HG03064 (cell line): ENCODE results near the gene GART.
"Not testable (repeated sequence)": the region's sequence is repeated elsewhere in the genome, so short reads cannot be mapped to it uniquely, and the experiment has no call there.

Source experiments
- ATAC-seq: cut with Tn5 transposase; IDR thresholded peaks from one replicate; pipeline ENCODE4 v1.9.1; 2021; ENCODE audit warnings: low read depth; ENCODE audit not compliant: unreplicated experiment

GART gene

DNA sequence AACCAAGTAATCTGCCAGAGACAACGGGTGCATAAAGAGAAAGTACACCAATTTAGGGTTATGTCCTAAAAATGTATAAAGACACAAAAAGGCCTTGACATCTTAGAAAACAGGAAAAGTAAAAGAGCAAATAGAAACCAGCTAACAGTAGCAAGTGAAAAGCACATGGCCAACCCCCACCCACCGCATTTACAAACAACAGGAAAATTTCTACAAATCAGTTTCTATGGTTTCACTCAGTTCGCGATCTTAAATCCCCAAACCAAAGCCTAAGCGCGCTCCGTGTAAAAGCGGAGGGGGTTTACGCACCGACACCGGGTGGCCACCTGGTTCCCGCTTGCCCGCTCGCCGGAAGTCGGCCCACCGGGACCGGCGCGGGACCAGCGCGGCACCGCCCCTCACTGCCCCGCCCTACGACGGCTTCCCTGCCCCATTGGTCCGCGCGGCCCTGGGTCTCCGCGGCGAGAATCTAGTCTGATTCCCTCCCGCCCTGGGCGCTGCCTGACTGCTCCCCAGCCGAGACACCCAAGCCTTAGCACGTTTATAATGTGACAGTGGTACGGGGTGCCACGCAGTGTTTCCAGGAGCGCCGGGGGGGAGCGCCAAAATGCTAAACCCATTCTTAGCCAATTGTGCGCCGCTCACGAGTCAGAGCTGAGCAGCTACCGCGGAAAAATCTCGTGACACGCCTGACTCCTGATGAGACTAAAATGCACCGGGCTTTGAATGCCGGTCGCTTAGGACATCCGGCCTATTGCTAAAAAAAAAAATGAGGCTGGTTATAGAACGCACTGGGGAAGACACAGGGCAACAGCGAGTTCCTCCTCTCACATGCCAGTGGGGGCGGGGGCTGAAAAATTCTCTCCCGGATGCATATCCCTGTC lies at the start of gene GART:
Gene GART, minus strand, starts transcription at position 362 of the 884 bp plus-strand sequence. CDS start 2,802 bp downstream, outside the sequence.
- peak; percentile 54 for ATAC-seq

DNA sequence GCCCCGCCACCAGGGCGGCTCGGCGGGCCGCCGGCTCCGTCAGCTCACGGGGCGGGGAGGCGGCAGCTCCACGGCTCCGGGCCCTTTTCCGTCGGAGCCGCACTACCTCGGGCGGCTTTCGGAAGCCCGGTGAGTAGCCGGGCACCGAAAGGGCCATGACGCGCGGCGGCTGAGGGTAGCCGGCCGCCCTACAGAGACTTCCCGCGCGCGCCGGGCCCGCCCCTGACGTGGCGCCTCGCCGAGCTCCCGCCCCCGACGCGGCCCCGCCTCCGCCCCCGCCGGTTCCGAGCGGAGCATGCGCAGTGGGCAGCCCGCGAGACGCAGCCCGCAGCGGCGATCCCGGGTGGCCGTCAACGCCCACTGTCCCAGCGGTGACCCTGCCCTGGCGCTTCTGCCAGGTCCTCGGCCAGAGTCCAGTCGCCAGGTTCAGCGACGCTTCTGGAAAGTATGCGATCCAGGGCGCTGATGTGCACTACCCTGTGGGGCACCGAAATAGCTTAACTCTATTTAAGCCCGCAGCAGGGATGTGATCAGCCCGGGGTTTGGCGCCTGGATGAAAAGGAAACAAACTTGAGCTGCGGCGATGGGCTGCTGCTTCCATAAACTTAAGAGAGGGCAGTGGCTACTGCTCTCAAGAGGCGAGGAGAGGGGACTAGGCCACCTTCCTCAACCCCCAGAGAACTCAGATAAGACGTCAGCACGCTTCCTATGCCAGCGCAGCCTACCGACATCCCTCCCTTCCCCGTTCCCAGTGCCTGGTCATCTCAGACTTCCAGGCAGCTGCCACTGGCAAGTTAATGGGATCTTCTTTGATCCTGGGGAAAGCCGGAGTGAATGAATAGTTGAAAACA lies 46.8 kb upstream of the GART start, which contains the start of gene DONSON:
Gene DONSON, minus strand, starts transcription at position 200 of the 851 bp plus-strand sequence. Its CDS starts 43 bp downstream, at position 157.
- ATAC-seq, result peak; percentile 88

- ATAC-seq, result peak; percentile 21
These were observed 46.0 kb upstream of the GART start for GRCh38 chr21:33587792-33588484.

DNA sequence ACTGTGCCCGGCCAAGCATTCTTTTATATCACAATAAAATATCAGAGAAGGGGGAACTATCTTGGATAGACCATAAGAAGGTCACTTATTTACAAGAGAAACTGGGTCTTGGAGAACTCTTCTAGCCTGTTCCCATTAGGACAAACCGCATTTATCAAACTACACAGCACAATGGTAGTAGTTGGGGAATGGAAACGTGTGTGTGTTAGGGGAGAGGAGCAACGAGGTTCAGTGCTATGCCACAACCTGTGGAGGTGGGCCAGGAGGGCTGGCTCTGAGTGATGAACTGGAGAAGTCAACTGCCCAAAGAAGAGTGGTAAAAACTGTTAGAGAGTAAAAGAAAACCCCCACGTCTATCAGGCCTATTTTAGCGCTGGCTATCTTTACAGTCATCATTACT lies 45.0 kb upstream of the GART start:
- no peak for ATAC-seq

DNA sequence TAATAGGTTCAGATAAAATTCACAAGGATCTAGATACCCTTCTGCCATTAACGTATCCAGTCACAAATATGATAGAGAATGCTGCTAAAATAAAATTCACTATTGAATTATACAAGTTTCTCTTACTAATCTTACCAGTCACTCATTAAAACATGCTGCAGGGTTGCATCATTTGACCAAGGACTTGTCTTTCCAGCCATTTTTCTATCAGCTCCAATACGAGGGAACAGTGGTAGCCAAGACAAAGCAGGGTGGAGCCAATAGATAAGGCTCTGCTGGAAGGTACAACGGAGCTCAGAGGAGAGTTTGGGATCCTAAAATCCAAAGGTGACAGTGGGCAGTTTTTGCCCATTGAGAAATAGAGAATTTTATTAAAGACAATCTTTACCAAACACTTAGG lies 42.5 kb upstream of the GART start:
- ATAC-seq, result no peak

DNA sequence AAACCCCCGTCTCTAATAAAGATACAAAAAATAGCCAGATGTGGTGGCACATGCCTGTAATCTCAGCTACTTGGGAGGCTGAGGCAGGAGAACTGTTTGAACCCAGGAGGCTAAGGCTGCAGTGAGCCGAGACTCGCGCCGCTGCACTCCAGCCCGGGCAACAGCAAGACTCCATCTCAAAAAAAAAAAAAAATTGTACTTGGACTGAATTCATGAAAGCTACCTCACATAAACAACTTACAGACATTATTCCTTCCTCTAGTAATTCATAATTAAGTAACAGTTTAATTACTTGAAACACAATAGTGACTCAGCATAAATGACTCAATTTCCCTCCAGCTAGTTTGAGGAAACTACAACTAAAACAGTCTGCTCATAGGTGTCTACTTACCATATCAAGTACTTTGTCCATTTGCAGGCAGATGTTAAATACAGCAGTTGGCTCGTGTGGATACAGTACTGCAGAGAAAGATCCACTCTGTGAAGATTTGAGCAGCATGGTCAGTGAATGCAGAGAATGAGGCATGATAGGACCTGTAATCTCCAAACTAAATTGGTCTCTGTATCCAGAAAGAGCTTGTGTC lies 37.1 kb upstream of the GART start:
- no peak for ATAC-seq

- ATAC-seq, result no peak
These were observed 36.3 kb upstream of the GART start for GRCh38 chr21:33578214-33578613.

DNA sequence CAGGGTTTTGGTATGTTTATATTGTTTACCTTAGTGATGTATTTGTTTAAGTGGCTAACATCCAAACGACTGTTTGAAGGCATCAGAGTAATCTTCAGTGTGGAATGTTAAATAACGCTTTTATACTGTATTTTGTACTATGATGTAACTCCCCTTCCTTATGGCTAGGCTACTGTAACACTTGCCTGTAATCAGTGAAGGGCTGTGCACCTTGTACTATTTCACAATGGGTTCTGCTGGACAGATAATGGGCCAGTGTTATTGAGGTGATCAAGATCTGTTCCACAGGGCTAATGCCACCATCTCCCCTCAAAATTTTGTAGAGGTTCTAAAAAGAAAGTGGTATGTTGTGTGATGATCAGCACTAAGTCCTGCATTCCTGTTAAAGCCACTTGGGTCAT lies 34.8 kb upstream of the GART start:
- not testable (repeated sequence) for ATAC-seq

- ATAC-seq, result no peak
These were observed 30.4 kb upstream of the GART start for GRCh38 chr21:33572350-33572749.

- ATAC-seq, result no peak
These were observed 28.1 kb upstream of the GART start for GRCh38 chr21:33569991-33570390.

GRCh38 chr21:33568448-33568847 lies 26.5 kb upstream of the GART start:
- ATAC-seq, result no peak

DNA sequence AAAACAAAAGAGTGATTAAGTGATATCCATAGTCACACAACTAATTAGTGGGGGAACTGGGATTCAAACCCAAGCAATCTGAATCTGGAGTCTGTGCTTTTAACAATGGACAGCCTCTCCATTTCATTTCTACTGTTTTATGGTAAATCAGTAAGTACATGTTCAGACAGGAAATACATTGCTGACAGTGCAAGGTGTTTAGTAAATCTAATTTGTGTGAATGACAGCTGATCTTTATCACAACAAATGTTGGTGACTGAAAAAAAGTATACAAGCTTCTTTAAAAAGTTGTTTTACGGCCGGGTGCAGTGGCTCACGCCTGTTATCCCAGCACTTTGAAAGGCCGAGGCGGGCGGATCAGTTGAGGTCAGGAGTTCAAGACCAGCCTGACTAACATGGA lies 26.0 kb upstream of the GART start:
- ATAC-seq, result no peak

GRCh38 chr21:33566514-33566913 lies 24.6 kb upstream of the GART start:
- no peak for ATAC-seq

- ATAC-seq, result no peak
These were observed 20.5 kb upstream of the GART start for GRCh38 chr21:33562389-33562788.

DNA sequence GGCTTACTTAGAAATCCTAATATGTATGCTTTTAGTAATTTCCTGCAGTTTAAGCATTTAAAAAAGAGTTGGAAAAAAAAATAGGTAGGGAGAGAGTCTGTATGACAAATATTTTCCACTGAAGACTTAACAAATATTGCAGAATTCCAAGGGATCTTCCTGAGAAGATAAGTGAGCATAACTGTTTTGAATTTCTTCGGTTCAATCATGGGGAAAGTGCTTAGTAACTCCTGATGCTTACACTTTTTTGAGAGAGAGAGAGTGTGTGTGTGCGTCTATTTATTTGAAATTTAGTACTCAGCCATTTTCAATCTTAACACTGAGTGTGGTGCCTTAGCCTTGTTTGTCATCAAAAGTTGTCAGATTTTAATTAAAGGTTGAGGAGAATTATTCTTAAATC lies 19.5 kb upstream of the GART start:
- no peak for ATAC-seq

DNA sequence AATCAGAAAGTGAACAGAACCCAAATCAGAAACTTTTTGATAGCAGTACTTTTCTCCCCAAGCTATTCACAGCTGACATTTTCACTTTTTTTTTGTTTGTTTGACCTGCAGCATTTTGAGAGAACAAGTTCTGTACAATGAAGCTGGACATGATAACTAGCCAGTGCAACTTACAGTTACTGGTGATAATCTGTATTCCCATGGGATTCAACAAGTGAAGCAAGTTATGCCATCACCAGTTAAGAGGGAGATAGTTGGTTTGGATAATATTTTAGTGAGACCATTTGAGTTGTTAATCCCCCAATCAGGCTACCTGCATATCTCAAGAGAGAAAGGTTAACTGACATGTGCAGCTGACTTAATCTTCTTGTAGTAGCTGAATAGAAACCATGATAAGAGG lies 19.0 kb upstream of the GART start:
- no peak for ATAC-seq

- ATAC-seq, result no peak
These were observed 17.9 kb upstream of the GART start for GRCh38 chr21:33559813-33560212.

- ATAC-seq, result no peak
These were observed 17.0 kb upstream of the GART start for GRCh38 chr21:33558777-33559421.

DNA sequence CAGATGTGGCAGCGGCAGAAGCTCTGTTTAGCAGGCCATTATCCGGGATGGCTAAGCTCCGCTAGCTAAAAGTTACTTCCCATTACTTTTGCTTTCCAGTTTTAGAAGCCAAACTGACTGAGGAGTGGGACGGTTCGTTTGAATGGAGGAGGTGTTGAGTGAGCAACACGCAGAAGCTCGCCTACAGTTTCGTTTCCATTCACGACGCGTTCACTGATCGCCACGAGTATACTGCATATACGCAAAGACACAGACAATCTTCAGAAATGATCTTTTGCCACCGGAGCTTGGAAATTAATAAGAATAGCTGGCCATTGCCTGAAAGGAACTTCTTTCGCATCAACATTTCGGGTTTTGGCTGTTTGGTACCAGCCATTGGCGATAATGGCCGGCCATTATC lies 15.5 kb upstream of the GART start:
- no peak for ATAC-seq

DNA sequence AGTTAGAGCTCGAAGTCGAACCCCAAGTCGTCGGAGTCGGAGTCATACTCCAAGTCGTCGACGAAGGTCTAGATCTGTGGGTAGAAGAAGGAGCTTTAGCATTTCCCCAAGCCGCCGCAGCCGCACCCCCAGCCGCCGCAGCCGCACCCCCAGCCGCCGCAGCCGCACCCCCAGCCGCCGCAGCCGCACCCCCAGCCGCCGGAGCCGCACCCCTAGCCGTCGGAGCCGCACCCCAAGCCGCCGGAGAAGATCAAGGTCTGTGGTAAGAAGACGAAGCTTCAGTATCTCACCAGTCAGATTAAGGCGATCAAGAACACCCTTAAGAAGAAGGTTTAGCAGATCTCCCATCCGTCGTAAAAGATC lies 13.0 kb upstream of the GART start:
- no peak for ATAC-seq
